GM12878 (cell line): ENCODE measurements around the gene NNMT. TPM values are rescaled to one million over a fixed set of nuclear protein-coding genes. Genes with fewer than 3 reads are reported as not detected.

Source experiments
- ATAC-seq: fragments of 200-7000 bp; cut with Tn5 transposase; 3 replicates; pipeline ENCODE4 v1.9.1; 2020; ENCODE audit warnings: mild to moderate bottlenecking, moderate library complexity
- BruUV-seq: library from RNA; stranded (reverse); fragments of 400-500 nt; replicated peaks from 2 replicates; lab custom pipeline; 2021; lab: Mats Ljungman, UMichigan
- CTCF ChIA-PET: fragments of 300-600 bp; sonication (Branson Sonifier 250); formaldehyde crosslinking; extraction: SDS; loops from one replicate; lab custom pipeline; 2021; ENCODE audit warnings: inconsistent platforms; lab: Yijun Ruan, JAX
- POLR2A ChIA-PET: fragments of 350-600 bp; formaldehyde crosslinking; extraction: SDS; loops from one replicate; lab custom pipeline; 2021; ENCODE audit warnings: inconsistent platforms; lab: Charles Lee
- RAD21 ChIA-PET: fragments of 300-600 bp; sonication (Branson Sonifier 250); formaldehyde crosslinking; loops from one replicate; lab custom pipeline; 2023; ENCODE audit warnings: antibody characterized with exemption; ENCODE audit not compliant: unreplicated experiment; lab: Charles Lee
- SMC1A ChIA-PET: fragments of 300-600 bp; sonication (Branson Sonifier 250); formaldehyde crosslinking; loops from one replicate; lab custom pipeline; 2023; ENCODE audit not compliant: unreplicated experiment, uncharacterized antibody; lab: Charles Lee
- DNase-seq: peaks from one replicate; pipeline ENCODE4 v3.0.0-alpha.2; 2011; ENCODE audit warnings: low read depth, low spot score
- FAIRE-seq: peaks from 3 replicates; lab custom pipeline; 2011; peaks lifted over from hg19 to GRCh38; lab: Jason Lieb, UNC
- H2AFZ ChIP-seq: 2 replicates; pipeline ENCODE4 v1.6.0; 2011; ENCODE audit warnings: low read depth, low read length, control low read depth; ENCODE audit not compliant: control insufficient read depth
- H3K27ac ChIP-seq: 2 replicates; pipeline ENCODE4 v1.5.1; 2011; ENCODE audit warnings: control low read depth; ENCODE audit not compliant: control insufficient read depth, insufficient read depth
- H3K27me3 ChIP-seq, 2 experiments: replicated peaks in 1 of 2; 2 replicates each; pipeline versions ENCODE4 v1.6.0 to v1.6.1; 2011; ENCODE audit warnings: low read length in 1 of 2; ENCODE audit not compliant: control insufficient read depth in 2 of 2, insufficient read depth in 2 of 2
- H3K36me3 ChIP-seq, 2 experiments: 2 replicates each; pipeline ENCODE4 v1.5.1; 2011; ENCODE audit warnings: low read length in 1 of 2; ENCODE audit not compliant: control insufficient read depth in 2 of 2, insufficient read depth in 2 of 2
- H3K4me1 ChIP-seq: 2 replicates; pipeline ENCODE4 v1.6.1; 2011; ENCODE audit warnings: mild to moderate bottlenecking, low read length, moderate library complexity, mixed read lengths; ENCODE audit not compliant: control insufficient read depth, insufficient read depth
- H3K4me2 ChIP-seq: 2 replicates; pipeline ENCODE4 v1.6.0; 2011; ENCODE audit warnings: control low read depth; ENCODE audit not compliant: control insufficient read depth, insufficient read depth
- H3K4me3 ChIP-seq: fragments of 200-600 bp; sonication (generic); 2 replicates; pipeline ENCODE4 v1.5.1; 2016
- H3K79me2 ChIP-seq: 2 replicates; pipeline ENCODE4 v1.6.0; 2011; ENCODE audit warnings: low read length; ENCODE audit not compliant: control insufficient read depth, insufficient read depth
- H3K9ac ChIP-seq: 2 replicates; pipeline ENCODE4 v1.8.0; 2011; ENCODE audit warnings: low read length, control low read depth, mixed read lengths; ENCODE audit not compliant: control insufficient read depth, insufficient read depth
- H3K9me3 ChIP-seq: replicated peaks from 3 replicates; pipeline ENCODE4 v1.5.1; 2011; ENCODE audit warnings: mild to moderate bottlenecking, low read length; ENCODE audit not compliant: control insufficient read depth, insufficient read depth
- H4K20me1 ChIP-seq: 2 replicates; pipeline ENCODE4 v1.6.0; 2011; ENCODE audit not compliant: control insufficient read depth, insufficient read depth
- ATF2 ChIP-seq: IDR thresholded peaks from 2 replicates; pipeline ENCODE4 v1.6.1; 2012; ENCODE audit warnings: low read length, inconsistent platforms
- BCLAF1 ChIP-seq: fragments of 450-650 bp; IDR thresholded peaks from 2 replicates; pipeline ENCODE4 v1.6.1; 2017; ENCODE audit warnings: antibody characterized with exemption, mild to moderate bottlenecking, moderate library complexity
- BMI1 ChIP-seq: fragments of 450-650 bp; IDR thresholded peaks from 2 replicates; pipeline ENCODE4 v1.6.1; 2016; ENCODE audit warnings: mild to moderate bottlenecking, moderate library complexity, borderline replicate concordance
- CBFB ChIP-seq: IDR thresholded peaks from 2 replicates; pipeline ENCODE4 v1.6.1; 2016; ENCODE audit warnings: antibody characterized with exemption, low read depth
- FOXM1 ChIP-seq: IDR thresholded peaks from 2 replicates; pipeline ENCODE4 v1.6.1; 2012; ENCODE audit warnings: low read depth, mild to moderate bottlenecking, inconsistent platforms, low read length, moderate library complexity
- GABPA ChIP-seq: IDR thresholded peaks from 2 replicates; pipeline ENCODE4 v1.6.1; 2014; ENCODE audit warnings: antibody characterized with exemption, low read depth, mild to moderate bottlenecking, inconsistent platforms
- GATAD2B ChIP-seq: fragments of 450-650 bp; conservative IDR thresholded peaks from 2 replicates; pipeline ENCODE4 v1.6.1; 2017; ENCODE audit warnings: low read depth, mild to moderate bottlenecking, moderate library complexity
- MTA3 ChIP-seq: IDR thresholded peaks from 2 replicates; pipeline ENCODE4 v1.6.1; 2012; ENCODE audit warnings: low read length, inconsistent platforms, borderline replicate concordance
- NBN ChIP-seq: fragments of 450-650 bp; IDR thresholded peaks from 2 replicates; pipeline ENCODE4 v1.6.1; 2016
- POLR2A ChIP-seq: IDR thresholded peaks from 2 replicates; pipeline ENCODE4 v1.6.1; 2011; ENCODE audit warnings: low read depth, mild to moderate bottlenecking, low read length
- STAT1 ChIP-seq: fragments of 450-650 bp; conservative IDR thresholded peaks from 2 replicates; pipeline ENCODE4 v1.6.1; 2014; ENCODE audit warnings: antibody characterized with exemption, mild to moderate bottlenecking
- USF1 ChIP-seq: IDR thresholded peaks from 2 replicates; pipeline ENCODE4 v1.6.1; 2011; ENCODE audit warnings: borderline replicate concordance, low read depth, mild to moderate bottlenecking, moderate library complexity, mixed read lengths, low read length; ENCODE audit not compliant: insufficient read depth; ENCODE audit errors: extremely low read length
- WGBS: methylation state at CpG from one replicate; pipeline ENCODE4 v1.1.6; 2016; ENCODE audit warnings: low lambda C conversion rate; ENCODE audit not compliant: insufficient replicate concordance, insufficient coverage; ENCODE audit errors: missing lambda C conversion rate; 5-methylcytosine and 5-hydroxymethylcytosine counted together
- in situ Hi-C: fragments of 300-500 bp; cut with MboI; formaldehyde crosslinking; loops from 9 replicates; pipeline ENCODE4 v1.14.3; 2018; ENCODE audit warnings: mixed read lengths
- intact Hi-C: fragments of 100-400 bp; cut with micrococcal nuclease; formaldehyde crosslinking; loops from one replicate; pipeline ENCODE4 v1.14.2; 2022; ENCODE audit not compliant: unreplicated experiment
- polyA plus RNA-seq, 11 experiments: library from polyadenylated mRNA; depleted of rRNA in 4 of 11; unstranded in 6 of 11; stranded (reverse) in 5 of 11; fragments of >200 nt; fragmentation: Nextera tagmentation in 4 of 11; fragmentation: Illumina TruSeq in 1 of 11; extraction: Ambion mirVana in 4 of 11; extraction: Trizol in 1 of 11; gene quantifications; 1 replicate in 1 of 11; 2 replicates in 10 of 11; pipeline versions ENCODE4 v1.2.1 to v1.2.3, GENCODE V29; 2011 to 2016; ENCODE audit warnings: inconsistent platforms in 2 of 11, missing spikeins in 2 of 11, low read depth in 1 of 11
- total RNA-seq, 4 experiments: library from RNA; depleted of rRNA in 3 of 4; stranded (reverse); fragments of >200 nt in 3 of 4; fragmentation: Illumina TruSeq in 1 of 4; extraction: Trizol in 1 of 4; gene quantifications; 2 replicates each; pipeline versions ENCODE4 v1.2.1 to v1.2.3, GENCODE V29; 2013 to 2021
- TF ChIP-seq, protein P1 (sequence below): IDR thresholded peaks from 2 replicates; pipeline ENCODE4 v1.6.1; 2011; ENCODE audit warnings: low read depth, mild to moderate bottlenecking, low read length, moderate library complexity, borderline replicate concordance; ENCODE audit errors: extremely low read depth
- TF ChIP-seq, protein P2 (sequence below): fragments of 450-650 bp; formaldehyde crosslinking; IDR thresholded peaks from 2 replicates; pipeline ENCODE4 v1.4.0; 2020; ENCODE audit warnings: mild to moderate bottlenecking, moderate library complexity
- TF ChIP-seq, protein P3 (sequence below): IDR thresholded peaks from 2 replicates; pipeline ENCODE4 v1.6.1; 2011; ENCODE audit warnings: mild to moderate bottlenecking, low read depth, low read length, moderate library complexity; ENCODE audit not compliant: insufficient replicate concordance

NNMT gene
- total and polyA plus RNA-seq, 10 of the 15 experiments (the other 5 are each of a cell fraction or from before 2014, with no cell fraction given), result 0.46 TPM; not detected in 9

DNA sequence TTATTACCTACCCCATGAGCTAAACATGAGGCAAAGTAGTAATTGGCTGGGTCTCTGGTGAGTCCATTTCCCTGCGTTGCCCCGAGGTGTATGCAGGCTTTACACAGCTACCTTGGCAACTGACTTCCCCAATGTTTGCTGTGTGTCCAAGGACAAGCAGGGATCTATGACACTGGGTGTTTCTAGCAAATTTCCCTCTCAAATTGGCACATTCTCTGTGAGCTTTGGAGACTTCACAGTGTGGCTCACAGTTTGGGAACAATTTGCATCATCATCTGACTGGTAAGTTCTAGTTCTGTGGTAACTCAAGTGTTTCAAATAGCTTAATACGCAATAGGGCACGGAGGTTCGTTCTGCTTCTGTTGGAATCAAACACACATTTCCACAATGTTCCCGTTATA lies 12.5 kb downstream of the NNMT start:
- no TSS peak for BruUV-seq
- Histone ChIP-seq H3K27ac (no peak overlapping the region), H3K27me3 (peaks cover 2 to 5% of the 10 kb centered on the region in 2 experiments; a peak in 3 of 4 replicates), H4K20me1 (no peaks in the 10 kb centered on the region), H3K4me3 (no peak overlapping the region), H3K36me3 (no peaks in the 10 kb centered on the region), H3K4me1 (no peaks in the 10 kb centered on the region), H2AFZ (no peak overlapping the region), H3K9ac (no peak overlapping the region), H3K9me3 (no peaks in the 10 kb centered on the region), H3K79me2 (no peaks in the 10 kb centered on the region), H3K4me2 (no peak overlapping the region)
- ChIA-PET POLR2A (no interaction called here), SMC1A (no interaction called here), CTCF (no interaction called here), RAD21 (no interaction called here)
- 58% methylated on average over 6 of the region's 6 CpGs for WGBS
- DNase-seq (no peak), ATAC-seq (no peak), FAIRE-seq (no peak)
- in situ Hi-C loops, result no loop called here
- intact Hi-C loops, result no loop called here
- no peak for TF ChIP-seq BMI1
- TF ChIP-seq, protein P1, sequence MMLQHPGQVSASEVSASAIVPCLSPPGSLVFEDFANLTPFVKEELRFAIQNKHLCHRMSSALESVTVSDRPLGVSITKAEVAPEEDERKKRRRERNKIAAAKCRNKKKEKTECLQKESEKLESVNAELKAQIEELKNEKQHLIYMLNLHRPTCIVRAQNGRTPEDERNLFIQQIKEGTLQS, result no peak
- no peak for TF ChIP-seq POLR2A
- TF ChIP-seq MTA3, result no peak
- TF ChIP-seq, protein P2, sequence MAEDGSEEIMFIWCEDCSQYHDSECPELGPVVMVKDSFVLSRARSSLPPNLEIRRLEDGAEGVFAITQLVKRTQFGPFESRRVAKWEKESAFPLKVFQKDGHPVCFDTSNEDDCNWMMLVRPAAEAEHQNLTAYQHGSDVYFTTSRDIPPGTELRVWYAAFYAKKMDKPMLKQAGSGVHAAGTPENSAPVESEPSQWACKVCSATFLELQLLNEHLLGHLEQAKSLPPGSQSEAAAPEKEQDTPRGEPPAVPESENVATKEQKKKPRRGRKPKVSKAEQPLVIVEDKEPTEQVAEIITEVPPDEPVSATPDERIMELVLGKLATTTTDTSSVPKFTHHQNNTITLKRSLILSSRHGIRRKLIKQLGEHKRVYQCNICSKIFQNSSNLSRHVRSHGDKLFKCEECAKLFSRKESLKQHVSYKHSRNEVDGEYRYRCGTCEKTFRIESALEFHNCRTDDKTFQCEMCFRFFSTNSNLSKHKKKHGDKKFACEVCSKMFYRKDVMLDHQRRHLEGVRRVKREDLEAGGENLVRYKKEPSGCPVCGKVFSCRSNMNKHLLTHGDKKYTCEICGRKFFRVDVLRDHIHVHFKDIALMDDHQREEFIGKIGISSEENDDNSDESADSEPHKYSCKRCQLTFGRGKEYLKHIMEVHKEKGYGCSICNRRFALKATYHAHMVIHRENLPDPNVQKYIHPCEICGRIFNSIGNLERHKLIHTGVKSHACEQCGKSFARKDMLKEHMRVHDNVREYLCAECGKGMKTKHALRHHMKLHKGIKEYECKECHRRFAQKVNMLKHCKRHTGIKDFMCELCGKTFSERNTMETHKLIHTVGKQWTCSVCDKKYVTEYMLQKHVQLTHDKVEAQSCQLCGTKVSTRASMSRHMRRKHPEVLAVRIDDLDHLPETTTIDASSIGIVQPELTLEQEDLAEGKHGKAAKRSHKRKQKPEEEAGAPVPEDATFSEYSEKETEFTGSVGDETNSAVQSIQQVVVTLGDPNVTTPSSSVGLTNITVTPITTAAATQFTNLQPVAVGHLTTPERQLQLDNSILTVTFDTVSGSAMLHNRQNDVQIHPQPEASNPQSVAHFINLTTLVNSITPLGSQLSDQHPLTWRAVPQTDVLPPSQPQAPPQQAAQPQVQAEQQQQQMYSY (CRISPR knock-in tag), result no peak
- no peak for TF ChIP-seq BCLAF1
- TF ChIP-seq, protein P3, sequence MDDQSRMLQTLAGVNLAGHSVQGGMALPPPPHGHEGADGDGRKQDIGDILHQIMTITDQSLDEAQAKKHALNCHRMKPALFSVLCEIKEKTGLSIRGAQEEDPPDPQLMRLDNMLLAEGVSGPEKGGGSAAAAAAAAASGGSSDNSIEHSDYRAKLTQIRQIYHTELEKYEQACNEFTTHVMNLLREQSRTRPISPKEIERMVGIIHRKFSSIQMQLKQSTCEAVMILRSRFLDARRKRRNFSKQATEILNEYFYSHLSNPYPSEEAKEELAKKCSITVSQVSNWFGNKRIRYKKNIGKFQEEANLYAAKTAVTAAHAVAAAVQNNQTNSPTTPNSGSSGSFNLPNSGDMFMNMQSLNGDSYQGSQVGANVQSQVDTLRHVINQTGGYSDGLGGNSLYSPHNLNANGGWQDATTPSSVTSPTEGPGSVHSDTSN, result no peak
- TF ChIP-seq STAT1, result no peak
- no peak for TF ChIP-seq GABPA
- no peak for TF ChIP-seq CBFB
- TF ChIP-seq FOXM1, result no peak
- no peak for TF ChIP-seq ATF2
- TF ChIP-seq USF1, result no peak
- no peak for TF ChIP-seq NBN
- TF ChIP-seq GATAD2B, result no peak
